Activated T-helper 9 cell treated with anti-CD3 and anti-CD28 coated beads, Interleukin-2, amount 50 U/mL, for 16 hours (primary cell): ENCODE measurements around the gene MS4A4E.
"Not testable (repeated sequence)": the region's sequence is repeated elsewhere in the genome, so short reads cannot be mapped to it uniquely, and the experiment has no call there.

Experiments used
- DNase-seq: peaks from one replicate; pipeline ENCODE4 v3.0.0-alpha.2; 2020; ENCODE audit warnings: low read depth

MS4A4E gene

DNA sequence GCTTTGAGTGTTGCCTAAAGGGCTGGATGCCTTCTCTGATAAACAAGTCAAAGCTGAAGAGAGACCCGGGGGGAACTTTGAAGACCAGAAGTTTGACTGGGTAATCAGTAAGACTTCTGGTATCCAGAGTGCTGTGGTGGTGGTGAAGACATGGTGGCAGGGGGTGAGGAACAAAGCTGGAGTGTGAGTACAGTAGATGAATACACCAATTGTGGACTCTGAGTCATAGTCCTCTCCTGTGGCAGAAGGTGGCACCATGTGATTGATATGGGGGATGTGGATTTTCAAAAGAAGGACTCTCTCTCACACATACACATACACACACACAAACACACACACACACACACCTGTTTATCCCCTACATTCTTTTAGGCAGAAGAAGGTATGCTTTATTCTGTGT is 72.4 kb downstream of the MS4A4E start:
- DNase-seq: no peak

- no peak for DNase-seq
These were observed 73.5 kb downstream of the MS4A4E start for GRCh38 chr11:60169264-60169915.

DNA sequence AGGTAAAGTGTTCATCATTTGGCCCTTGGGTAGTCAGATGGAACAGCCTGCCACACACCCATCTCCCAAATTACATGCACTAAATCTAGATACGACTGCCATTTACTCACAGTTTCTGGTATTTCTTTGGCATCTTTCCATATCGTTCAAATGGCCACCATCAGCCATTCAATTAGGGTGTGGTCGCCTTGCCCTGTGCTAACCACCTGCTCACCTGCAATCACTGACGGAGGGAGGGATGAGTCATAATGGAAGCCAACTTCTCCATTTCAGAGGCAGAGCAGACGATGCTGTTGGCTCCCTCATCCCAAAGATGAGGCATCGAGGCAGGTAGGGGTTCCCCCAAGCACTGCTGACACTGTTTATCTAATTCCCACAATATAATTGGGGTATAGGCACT is 74.6 kb downstream of the MS4A4E start:
- no peak for DNase-seq

DNA sequence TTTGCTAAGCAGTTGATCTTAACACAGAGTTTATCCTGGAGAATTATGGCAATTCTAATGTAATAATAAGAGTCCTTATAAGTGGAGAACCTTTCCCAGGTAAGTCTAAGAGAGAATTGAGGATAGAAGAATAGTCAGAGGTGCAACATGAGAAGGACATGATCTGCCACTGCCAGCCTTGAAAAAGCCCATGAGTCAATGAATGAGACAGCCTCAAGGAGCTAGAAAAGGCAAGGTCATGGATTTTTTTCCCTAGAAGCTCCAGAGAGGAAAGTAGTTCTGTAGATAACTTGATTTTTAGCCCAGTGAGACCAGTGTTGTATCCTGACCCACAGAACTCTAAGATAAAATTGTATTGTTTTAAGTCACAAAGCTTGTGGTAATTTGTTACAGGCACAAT is 77.0 kb downstream of the MS4A4E start:
- no peak for DNase-seq

DNA sequence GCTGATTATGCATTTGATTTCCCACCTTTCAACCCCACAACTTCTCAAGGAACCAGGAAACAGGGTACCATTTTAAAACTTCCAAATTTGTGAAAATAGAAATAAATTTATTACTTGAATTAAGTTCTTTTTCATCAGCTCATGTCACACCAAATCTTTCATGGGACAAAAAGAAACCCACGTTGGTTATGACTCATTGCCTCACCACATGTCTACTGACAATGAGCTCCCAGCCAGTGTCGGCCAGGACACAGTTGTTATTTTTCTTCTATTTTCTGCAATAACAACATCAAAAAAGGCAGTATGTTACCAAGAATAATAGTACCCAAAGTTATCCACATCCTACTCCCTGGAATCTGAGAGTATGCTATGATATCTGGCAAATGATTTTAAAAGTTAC is 77.4 kb downstream of the MS4A4E start:
- DNase-seq: no peak

DNA sequence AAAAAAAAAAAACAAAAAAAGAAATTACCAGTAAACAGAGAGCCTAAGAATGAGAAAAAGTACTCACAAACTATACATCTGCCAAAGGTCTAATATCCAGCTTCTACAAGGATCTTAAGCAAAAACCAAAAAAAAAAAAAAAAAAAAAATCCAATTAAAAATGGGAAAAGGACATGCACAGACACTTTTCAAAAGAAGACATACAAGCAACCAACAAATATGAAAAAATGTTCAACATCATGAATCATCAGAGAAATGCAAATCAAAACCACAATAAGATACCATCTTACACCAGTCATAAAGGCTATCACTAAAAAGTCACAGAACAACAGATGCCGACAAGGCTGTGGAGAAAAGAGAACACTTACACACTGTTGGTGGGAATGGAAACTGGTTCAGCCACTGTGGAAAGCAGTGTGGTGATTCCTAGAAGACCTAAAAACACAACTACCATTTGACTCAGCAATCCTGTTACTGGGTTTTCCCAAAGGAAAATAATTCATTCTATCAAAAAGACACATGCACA is 78.3 kb downstream of the MS4A4E start:
- no peak for DNase-seq

DNA sequence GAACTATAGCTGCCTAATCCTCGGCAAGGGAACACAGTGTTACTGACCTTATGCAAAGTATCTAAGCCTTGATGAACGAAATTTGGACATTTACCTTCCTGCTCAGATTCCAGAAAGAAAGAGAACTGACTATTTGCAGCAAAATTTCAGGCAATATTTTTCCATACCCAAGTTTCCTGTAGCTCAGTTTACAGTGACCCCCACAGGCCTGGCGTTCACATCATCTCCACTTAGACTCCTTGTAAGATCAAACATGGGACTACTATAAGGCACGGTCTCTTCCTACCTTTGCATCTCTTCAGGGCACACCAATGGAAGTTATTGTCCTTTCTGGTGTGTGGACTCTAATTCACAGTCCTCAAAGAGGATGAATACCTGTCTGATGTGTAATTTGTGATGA is 81.2 kb downstream of the MS4A4E start:
- DNase-seq: no peak

- DNase-seq: no peak
These were observed 81.8 kb downstream of the MS4A4E start for GRCh38 chr11:60161107-60161506.

- DNase-seq: no peak
These were observed 83.1 kb downstream of the MS4A4E start for GRCh38 chr11:60159868-60160267.

DNA sequence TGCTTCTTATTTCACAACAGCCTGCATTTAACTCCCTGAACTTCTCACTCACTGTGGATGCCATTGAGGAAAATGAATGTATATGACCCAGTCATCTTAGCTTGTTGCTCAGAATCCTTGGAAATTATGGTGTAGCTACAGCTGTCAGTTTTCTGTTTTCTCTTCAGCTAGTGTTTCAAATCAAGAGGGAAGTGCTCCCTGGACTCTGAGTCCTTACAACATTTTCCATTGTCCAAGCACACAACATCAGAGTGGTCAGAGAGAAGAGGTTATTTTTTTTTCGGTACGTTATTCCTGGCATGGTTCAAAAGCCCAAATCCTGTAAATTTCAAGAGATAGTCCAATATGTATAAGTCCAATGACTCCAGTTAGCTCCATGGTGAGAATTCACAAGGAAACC is 83.7 kb downstream of the MS4A4E start:
- no peak for DNase-seq

DNA sequence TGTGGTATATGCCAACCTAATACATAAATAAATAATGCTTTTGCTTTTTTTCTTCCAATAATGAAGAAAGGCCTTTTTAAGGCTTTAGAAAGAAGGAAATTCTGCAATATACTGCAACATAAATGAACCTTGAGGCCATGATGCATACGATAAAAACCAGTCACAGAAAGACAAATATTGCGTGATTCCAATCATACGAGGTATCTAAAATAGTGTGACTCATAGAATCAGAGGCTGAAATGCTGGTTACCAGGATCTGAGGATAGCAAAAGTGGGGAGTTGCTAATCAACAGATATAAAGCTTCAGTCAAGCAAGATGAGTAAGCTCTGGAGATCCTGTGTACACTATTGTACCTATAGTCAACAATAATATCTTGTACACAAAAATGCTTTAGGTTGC is 84.3 kb downstream of the MS4A4E start:
- no peak for DNase-seq

- DNase-seq: no peak
These were observed 87.0 kb downstream of the MS4A4E start for GRCh38 chr11:60155931-60156330.

DNA sequence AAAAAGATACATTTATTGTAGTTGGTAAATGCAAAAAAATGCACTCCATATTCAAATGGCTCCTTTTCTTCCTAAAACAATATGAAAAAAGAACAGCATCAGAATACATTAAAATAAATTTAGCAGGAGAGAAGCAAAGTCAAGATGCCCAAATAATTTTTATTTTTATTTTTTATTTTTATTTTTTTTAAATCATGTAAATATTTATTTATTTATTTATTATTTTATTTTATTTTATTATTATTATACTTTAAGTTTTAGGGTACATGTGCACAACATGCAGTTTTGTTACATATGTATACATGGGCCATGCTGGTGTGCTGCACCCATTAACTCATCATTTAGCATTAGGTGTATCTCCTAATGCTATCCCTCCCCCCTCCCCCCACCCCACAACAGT is 90.2 kb downstream of the MS4A4E start:
- DNase-seq: not testable (repeated sequence)

GRCh38 chr11:60150279-60150678 is 92.7 kb downstream of the MS4A4E start:
- no peak for DNase-seq
